Spleen (tissue), 11 donors: ENCODE results near the gene ST6GALNAC4. TPM values are rescaled to one million over a fixed set of nuclear protein-coding genes. Genes with fewer than 3 reads are reported as not detected.
A peak's percentile ranks its signal among the peaks of the same experiment; 100 is the strongest.

ENCODE experiments used
- DNase-seq: peaks from one replicate; pipeline ENCODE4 v3.0.0-alpha.2; 2020
- H3K27ac ChIP-seq, 8 donors: fragments of 200-600 bp; sonication (generic) in 7 of 8; 1 replicate in 4 of 8; 2 replicates in 4 of 8; pipeline versions ENCODE4 v1.5.0 to v1.8.0; 2016 to 2021; ENCODE audit warnings: inconsistent platforms in 4 of 8, mild to moderate bottlenecking in 4 of 8, moderate library complexity in 1 of 8
- H3K27me3 ChIP-seq, 7 donors: fragments of 200-600 bp; sonication (generic) in 6 of 7; replicated peaks in 1 of 7; 1 replicate in 4 of 7; 2 replicates in 3 of 7; pipeline versions ENCODE4 v1.5.0 to v1.8.0; 2016 to 2021; ENCODE audit warnings: inconsistent platforms in 3 of 7, mild to moderate bottlenecking in 1 of 7
- H3K36me3 ChIP-seq, 6 donors: fragments of 200-600 bp; sonication (generic) in 5 of 6; 1 replicate in 4 of 6; 2 replicates in 2 of 6; pipeline versions ENCODE4 v1.5.0 to v1.8.0; 2016 to 2021; ENCODE audit warnings: inconsistent platforms in 2 of 6
- H3K4me1 ChIP-seq, 6 donors: fragments of 200-600 bp; sonication (generic) in 5 of 6; 1 replicate in 3 of 6; 2 replicates in 3 of 6; pipeline versions ENCODE4 v1.5.0 to v1.8.0; 2016 to 2021; ENCODE audit warnings: inconsistent platforms in 3 of 6
- H3K4me3 ChIP-seq, 8 donors: fragments of 200-600 bp; sonication (generic) in 7 of 8; 1 replicate in 4 of 8; 2 replicates in 4 of 8; pipeline versions ENCODE4 v1.5.0 to v1.8.0; 2016 to 2021; ENCODE audit warnings: inconsistent platforms in 4 of 8, mild to moderate bottlenecking in 4 of 8, moderate library complexity in 2 of 8
- H3K9me3 ChIP-seq, 8 donors: fragments of 200-600 bp; sonication (generic) in 7 of 8; 1 replicate in 4 of 8; 2 replicates in 4 of 8; pipeline versions ENCODE4 v1.5.0 to v1.8.0; 2016 to 2021; ENCODE audit warnings: inconsistent platforms in 4 of 8
- POLR2A ChIP-seq, 3 donors: fragments of 450-650 bp; IDR thresholded peaks; one replicate each; pipeline ENCODE4 v1.5.1; 2017; ENCODE audit warnings: antibody characterized with exemption in 3 of 3, mild to moderate bottlenecking in 1 of 3
- POLR2AphosphoS5 ChIP-seq, 3 donors: sonication (generic); formaldehyde crosslinking; IDR thresholded peaks; one replicate each; pipeline ENCODE4 v1.5.1; 2017; ENCODE audit warnings: antibody characterized with exemption in 3 of 3
- WGBS, 5 donors: extraction: QIAGEN DNeasy Blood & Tissue Kit in 3 of 5; methylation state at CpG; one replicate each; pipeline versions ENCODE4 v1.1.5 to v1.1.7; 2013 to 2018; 5-methylcytosine and 5-hydroxymethylcytosine counted together
- intact Hi-C: fragments of 100-400 bp; cut with DNase I; formaldehyde crosslinking; loops from one replicate; pipeline ENCODE4 v1.15.0; 2023; ENCODE audit warnings: low total_unique reads
- polyA plus RNA-seq, 3 donors: library from polyadenylated mRNA; stranded (reverse); fragments of 200-250 nt; gene quantifications; one replicate each; pipeline ENCODE4 v1.2.1, GENCODE V29; 2013
- total RNA-seq, 7 donors: library from RNA; depleted of rRNA in 3 of 7; stranded (reverse); fragments of >200 nt in 3 of 7; fragmentation: NEBNext Ultra II Directional in 4 of 7; extraction: Animal tissue kit (Norgen Biotek cat#: 25700) in 4 of 7; gene quantifications; one replicate each; pipeline versions ENCODE4 v1.1.0 to v1.2.1, GENCODE V29; 2016 to 2021
- TF ChIP-seq, protein P1 (sequence below), 11 experiments: fragments of 200-600 bp in 7 of 11; fragments of 450-650 bp in 4 of 11; sonication (generic) in 4 of 11; IDR thresholded peaks in 8 of 11; conservative IDR thresholded peaks in 3 of 11; 1 replicate in 7 of 11; 2 replicates in 4 of 11; pipeline versions ENCODE4 v1.4.0 to v1.8.0; 2016 to 2021; ENCODE audit warnings: antibody characterized with exemption in 11 of 11, inconsistent platforms in 4 of 11, mild to moderate bottlenecking in 1 of 11
- donor health status: healthy with polysubstance abuse.
- donor health status: DM: no; HTN: no; CAD: no; lungs with moderate emphysema.
- donor health status: DM: no; HTN: no; CAD: no.
- donor health status: Bipolar disorder and iron deficiency.
- donor health status: healthy.
- donor health status: DM: no; HTN: no; CAD: no.
- donor health status: DM: yes; HTN: yes; CAD: no.

ST6GALNAC4 gene
- total and polyA plus RNA-seq, 10 donors, result 16.0 to 92.8 (median 59.3) TPM

DNA sequence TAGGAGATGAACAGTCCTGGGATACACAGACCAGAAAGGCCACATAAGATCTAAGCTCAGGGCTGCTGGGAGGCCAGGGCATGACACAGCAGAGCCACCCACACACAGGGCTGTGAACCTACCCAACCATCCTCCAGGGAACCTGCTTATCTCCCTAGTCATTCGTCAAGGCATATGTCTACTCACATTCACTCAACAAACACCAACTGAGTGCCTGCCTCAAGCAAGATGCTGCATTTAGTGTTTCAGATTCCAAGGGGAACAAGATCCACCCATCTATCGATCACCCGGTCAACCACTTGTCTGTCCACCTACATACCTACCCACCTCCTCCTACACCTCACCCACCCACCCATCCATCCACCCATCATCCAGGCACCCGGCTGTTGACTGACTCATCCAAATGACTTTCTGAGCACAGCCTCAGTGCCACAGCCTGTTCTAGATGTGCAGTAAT lies 19.0 kb upstream of the ST6GALNAC4 start:
- no peak overlapping the region for H3K27ac ChIP-seq
- TF ChIP-seq, protein P1, sequence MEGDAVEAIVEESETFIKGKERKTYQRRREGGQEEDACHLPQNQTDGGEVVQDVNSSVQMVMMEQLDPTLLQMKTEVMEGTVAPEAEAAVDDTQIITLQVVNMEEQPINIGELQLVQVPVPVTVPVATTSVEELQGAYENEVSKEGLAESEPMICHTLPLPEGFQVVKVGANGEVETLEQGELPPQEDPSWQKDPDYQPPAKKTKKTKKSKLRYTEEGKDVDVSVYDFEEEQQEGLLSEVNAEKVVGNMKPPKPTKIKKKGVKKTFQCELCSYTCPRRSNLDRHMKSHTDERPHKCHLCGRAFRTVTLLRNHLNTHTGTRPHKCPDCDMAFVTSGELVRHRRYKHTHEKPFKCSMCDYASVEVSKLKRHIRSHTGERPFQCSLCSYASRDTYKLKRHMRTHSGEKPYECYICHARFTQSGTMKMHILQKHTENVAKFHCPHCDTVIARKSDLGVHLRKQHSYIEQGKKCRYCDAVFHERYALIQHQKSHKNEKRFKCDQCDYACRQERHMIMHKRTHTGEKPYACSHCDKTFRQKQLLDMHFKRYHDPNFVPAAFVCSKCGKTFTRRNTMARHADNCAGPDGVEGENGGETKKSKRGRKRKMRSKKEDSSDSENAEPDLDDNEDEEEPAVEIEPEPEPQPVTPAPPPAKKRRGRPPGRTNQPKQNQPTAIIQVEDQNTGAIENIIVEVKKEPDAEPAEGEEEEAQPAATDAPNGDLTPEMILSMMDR (IDR thresholded peaks at IDR 0.05 in 8 of 11, conservative IDR thresholded peaks at IDR 0.05 in 3 of 11), result no peak
- TF ChIP-seq POLR2AphosphoS5 (IDR thresholded peaks at IDR 0.05) (no peak), POLR2A (IDR thresholded peaks at IDR 0.05) (no peak)

GRCh38 chr9:127934986-127935385 lies 18.1 kb upstream of the ST6GALNAC4 start:
- 75 to 86% (median 82%) methylated on average over 6 to 11 of the region's 11 CpGs for WGBS, 5 donors
- H3K4me3 ChIP-seq, result no peak overlapping the region
- peaks cover 0 to 32% (median 0%) of the 10 kb centered on the region in 6 donors for H3K36me3 ChIP-seq
- no peak overlapping the region for H3K27ac ChIP-seq
- no peak for DNase-seq
- TF ChIP-seq, protein P1 (IDR thresholded peaks at IDR 0.05 in 8 of 11, conservative IDR thresholded peaks at IDR 0.05 in 3 of 11), result no peak
- TF ChIP-seq POLR2AphosphoS5 (IDR thresholded peaks at IDR 0.05) (no peak), POLR2A (IDR thresholded peaks at IDR 0.05) (no peak)
- intact Hi-C loops, result no loop called here
- H3K9me3 ChIP-seq, result no peaks in the 10 kb centered on the region
- H3K27me3 ChIP-seq, result peaks cover 0 to 13% (median 0%) of the 10 kb centered on the region in 7 donors
- H3K4me1 ChIP-seq, result peaks cover 34 to 72% (median 57%) of the 10 kb centered on the region in 6 donors

More for the DNA sequence above, 19.0 kb upstream of the ST6GALNAC4 start:
- H3K4me3 ChIP-seq, result peak overlapping the region in 1 of 8 donors; percentile 92
- 69 to 86% (median 80%) methylated on average over 4 of the region's 4 CpGs for WGBS, 5 donors
- H3K4me1 ChIP-seq, result peaks cover 26 to 64% (median 49%) of the 10 kb centered on the region in 6 donors
- H3K27me3 ChIP-seq, result peaks cover 0 to 6% (median 0%) of the 10 kb centered on the region in 7 donors
- no peak for DNase-seq
- intact Hi-C loops, result no loop called here
- H3K9me3 ChIP-seq, result no peaks in the 10 kb centered on the region
- H3K36me3 ChIP-seq, result peaks cover 0 to 36% (median 0%) of the 10 kb centered on the region in 6 donors

- Histone ChIP-seq H3K36me3 (peaks cover 0 to 28% (median 0%) of the 10 kb centered on the region in 6 donors), H3K27ac (no peak overlapping the region), H3K9me3 (no peaks in the 10 kb centered on the region), H3K27me3 (peaks cover 0 to 20% (median 0%) of the 10 kb centered on the region in 7 donors), H3K4me3 (no peak overlapping the region), H3K4me1 (peaks cover 34 to 80% (median 59%) of the 10 kb centered on the region in 6 donors)
- 91 to 97% (median 92%) methylated on average over 4 of the region's 4 CpGs for WGBS, 5 donors
- TF ChIP-seq POLR2AphosphoS5 (IDR thresholded peaks at IDR 0.05), result no peak
- no peak for TF ChIP-seq POLR2A (IDR thresholded peaks at IDR 0.05)
- TF ChIP-seq, protein P1 (IDR thresholded peaks at IDR 0.05 in 8 of 11, conservative IDR thresholded peaks at IDR 0.05 in 3 of 11), result no peak
- DNase-seq, result no peak
- intact Hi-C loops, result no loop called here
Observed at GRCh38 chr9:127934248-127934647, 17.4 kb upstream of the ST6GALNAC4 start.

- DNase-seq, result no peak
- Histone ChIP-seq H3K4me1 (peaks cover 33 to 86% (median 61%) of the 10 kb centered on the region in 6 donors), H3K36me3 (peaks cover 0 to 26% (median 0%) of the 10 kb centered on the region in 6 donors), H3K9me3 (no peaks in the 10 kb centered on the region), H3K27me3 (peaks cover 0 to 50% (median 15%) of the 10 kb centered on the region in 7 donors), H3K27ac (peak overlapping the region; percentile 27 to 79 (median 62)), H3K4me3 (peak overlapping the region; percentile 50 to 83 (median 70))
- 33 to 42% (median 35%) methylated on average over 18 of the region's 18 CpGs for WGBS, 5 donors
- TF ChIP-seq POLR2A (IDR thresholded peaks at IDR 0.05), result no peak
- peak; percentile 53 to 75 (median 74) for TF ChIP-seq POLR2AphosphoS5 (IDR thresholded peaks at IDR 0.05)
- intact Hi-C loops, result no loop called here
Observed at GRCh38 chr9:127931092-127931881, 14.4 kb upstream of the ST6GALNAC4 start.
